22Rv1 (cell line): ENCODE measurements around the gene MEF2A.

ENCODE experiments used
- ZFX ChIP-seq: fragments of 450-650 bp; IDR thresholded peaks from 2 replicates; pipeline ENCODE4 v1.6.1; 2017; ENCODE audit warnings: antibody characterized with exemption, borderline replicate concordance
- TF ChIP-seq, protein P1 (sequence below): fragments of 450-650 bp; IDR thresholded peaks from 2 replicates; pipeline ENCODE4 v1.5.1; 2017; ENCODE audit warnings: mild to moderate bottlenecking

DNA sequence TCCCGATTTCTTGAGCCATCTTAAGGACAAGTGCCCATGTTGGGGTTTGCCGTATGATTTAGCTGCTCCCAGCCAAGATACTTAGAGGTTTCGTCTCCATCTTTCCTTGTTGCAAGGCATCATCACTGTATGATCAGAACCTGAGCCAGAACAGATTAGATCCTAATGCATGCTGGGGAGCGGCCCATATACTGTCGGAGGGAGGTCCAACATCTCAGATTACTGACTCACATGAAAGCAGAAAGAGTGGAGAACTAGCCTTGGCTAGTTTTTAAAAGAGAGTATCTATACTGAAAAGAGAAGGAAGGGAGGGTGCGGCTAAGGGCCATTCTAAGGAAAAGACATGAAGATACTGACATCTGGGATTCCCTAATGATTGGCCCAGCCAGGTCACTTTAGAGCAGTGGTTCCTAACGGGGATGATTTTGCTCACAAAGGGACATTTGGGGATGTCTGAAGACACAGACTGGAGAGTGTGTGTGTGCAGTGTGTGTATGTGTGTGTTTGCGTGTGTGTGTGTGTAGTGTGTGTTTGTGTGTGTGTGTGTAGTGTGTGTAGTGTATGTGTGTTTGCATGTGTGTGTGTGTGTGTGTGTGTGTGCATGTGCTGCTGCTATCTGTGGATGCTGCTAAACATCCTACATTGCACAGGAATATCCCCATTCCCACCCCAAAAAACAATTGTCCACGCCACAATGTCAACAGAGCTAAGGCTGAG, 179.7 kb downstream of the MEF2A start:
- TF ChIP-seq, protein P1, sequence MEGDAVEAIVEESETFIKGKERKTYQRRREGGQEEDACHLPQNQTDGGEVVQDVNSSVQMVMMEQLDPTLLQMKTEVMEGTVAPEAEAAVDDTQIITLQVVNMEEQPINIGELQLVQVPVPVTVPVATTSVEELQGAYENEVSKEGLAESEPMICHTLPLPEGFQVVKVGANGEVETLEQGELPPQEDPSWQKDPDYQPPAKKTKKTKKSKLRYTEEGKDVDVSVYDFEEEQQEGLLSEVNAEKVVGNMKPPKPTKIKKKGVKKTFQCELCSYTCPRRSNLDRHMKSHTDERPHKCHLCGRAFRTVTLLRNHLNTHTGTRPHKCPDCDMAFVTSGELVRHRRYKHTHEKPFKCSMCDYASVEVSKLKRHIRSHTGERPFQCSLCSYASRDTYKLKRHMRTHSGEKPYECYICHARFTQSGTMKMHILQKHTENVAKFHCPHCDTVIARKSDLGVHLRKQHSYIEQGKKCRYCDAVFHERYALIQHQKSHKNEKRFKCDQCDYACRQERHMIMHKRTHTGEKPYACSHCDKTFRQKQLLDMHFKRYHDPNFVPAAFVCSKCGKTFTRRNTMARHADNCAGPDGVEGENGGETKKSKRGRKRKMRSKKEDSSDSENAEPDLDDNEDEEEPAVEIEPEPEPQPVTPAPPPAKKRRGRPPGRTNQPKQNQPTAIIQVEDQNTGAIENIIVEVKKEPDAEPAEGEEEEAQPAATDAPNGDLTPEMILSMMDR: no peak
- TF ChIP-seq ZFX: no peak
